ENCODE data around the gene DENND5B.

- no peak for TF ChIP-seq SP1 (IDR thresholded peaks at IDR 0.05; ENCODE audit: low read depth, low read length)
- no peak for TF ChIP-seq EGR1 (IDR thresholded peaks at IDR 0.05; ENCODE audit: borderline replicate concordance in 1 of 2, low read depth in 2 of 2, low read length in 2 of 2)
- TF ChIP-seq CBX5 (IDR thresholded peaks at IDR 0.05; ENCODE audit: low read depth) = no peak
- no peak for TF ChIP-seq CHD2 (IDR thresholded peaks at IDR 0.05; ENCODE audit: borderline replicate concordance, low read depth, low read length)
- TF ChIP-seq BRCA1 (IDR thresholded peaks at IDR 0.05; ENCODE audit: low read depth, low read length) = no peak
- no peak for TF ChIP-seq CTCF (IDR thresholded peaks at IDR 0.05 in 2 of 3, conservative IDR thresholded peaks at IDR 0.05 in 1 of 3; ENCODE audit: control insufficient read depth in 2 of 3, extremely low read depth in 1 of 3, insufficient read depth in 1 of 3, low read depth in 3 of 3, low read length in 3 of 3)
- TF ChIP-seq ZBTB11 (CRISPR knock-in tag; IDR thresholded peaks at IDR 0.05) = no peak
- TF ChIP-seq POLR2A (IDR thresholded peaks at IDR 0.05; ENCODE audit: low read depth, low read length) = no peak
- TF ChIP-seq MEF2B (IDR thresholded peaks at IDR 0.05; ENCODE audit: partially characterized antibody, poor library complexity, severe bottlenecking) = no peak
Measured at GRCh38 chr12:31566547-31566946, 24.4 kb downstream of the DENND5B start.

All from GM12878 (cell line).